Umbilical cord (tissue), 2 donors: Measurements from ENCODE around the gene CYP2S1. TPM values are rescaled to one million over a fixed set of nuclear protein-coding genes. Genes with fewer than 3 reads are reported as not detected.

Experiments used
- DNase-seq: peaks from one replicate; pipeline ENCODE4 v3.0.0-alpha.2; 2015; ENCODE audit warnings: low spot score
- total RNA-seq: library from RNA; depleted of rRNA; stranded (reverse); fragments of >200 nt; gene quantifications from one replicate; pipeline ENCODE4 v1.2.3, GENCODE V29; 2014; ENCODE audit warnings: low replicate concordance; ENCODE audit not compliant: insufficient read depth

CYP2S1 gene
- total RNA-seq, 1 donor from 2014 or later, result 1.2 TPM

DNA sequence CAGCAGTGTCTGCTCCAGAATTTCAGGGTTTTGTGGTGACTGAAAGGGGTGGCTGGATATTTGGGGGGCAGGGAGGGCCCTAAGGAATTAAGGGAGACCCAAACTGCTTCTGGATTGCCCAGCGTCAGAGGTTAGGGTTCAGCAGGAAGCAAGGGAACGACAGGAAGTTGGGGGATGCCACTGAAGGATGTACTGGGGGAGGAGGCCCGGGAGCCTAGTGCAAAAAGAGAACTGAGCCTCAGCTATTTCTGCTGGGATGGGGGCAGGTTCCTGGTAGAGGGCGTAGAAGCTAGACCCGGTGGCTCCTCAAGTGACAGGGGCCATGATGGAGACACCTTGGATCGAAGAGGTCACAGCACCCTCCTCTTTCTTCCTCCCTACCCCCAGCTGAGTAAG lies 1.1 kb downstream of the CYP2S1 start:
- DNase-seq, result no peak

DNA sequence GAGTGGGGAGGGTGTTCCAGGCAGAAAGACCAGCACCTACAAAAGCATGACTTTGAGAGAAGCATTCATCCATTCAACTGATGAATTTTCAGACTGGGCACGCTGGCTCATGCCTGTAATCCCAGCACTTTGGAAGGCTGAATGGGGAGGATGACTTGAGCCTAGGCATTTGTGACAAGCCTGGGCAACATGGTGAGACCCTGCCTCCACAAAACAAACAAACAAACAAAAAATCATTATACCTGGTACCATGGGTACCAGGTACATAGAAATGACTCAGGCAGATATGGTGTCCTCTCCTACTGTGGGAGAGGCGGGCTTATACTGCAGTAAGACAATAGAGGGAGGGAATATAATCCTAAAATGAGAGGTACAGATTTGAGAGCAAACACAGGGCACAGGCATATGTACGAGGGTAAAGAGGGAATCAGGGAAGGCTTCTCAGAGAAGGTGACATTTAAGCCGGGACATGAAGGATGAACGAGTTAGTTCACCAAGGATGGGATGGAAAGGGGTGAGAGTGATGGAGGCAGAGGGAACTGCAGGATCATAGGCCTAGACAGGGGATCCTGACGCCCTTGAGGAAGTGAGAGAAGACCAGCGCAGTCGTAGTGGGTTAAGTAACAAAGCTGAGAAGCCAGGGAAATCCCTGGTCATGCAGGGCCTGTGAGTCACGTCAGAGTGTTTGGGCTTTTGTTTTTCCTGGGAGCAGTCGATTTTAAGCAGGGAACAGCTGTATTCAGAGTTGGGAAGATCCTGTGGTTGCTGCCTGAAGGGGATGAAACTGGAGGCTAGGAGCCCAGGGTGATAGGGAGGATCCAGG lies 2.9 kb downstream of the CYP2S1 start:
- no peak for DNase-seq

GRCh38 chr19:41198559-41198958 lies 5.5 kb downstream of the CYP2S1 start:
- DNase-seq, result no peak

DNA sequence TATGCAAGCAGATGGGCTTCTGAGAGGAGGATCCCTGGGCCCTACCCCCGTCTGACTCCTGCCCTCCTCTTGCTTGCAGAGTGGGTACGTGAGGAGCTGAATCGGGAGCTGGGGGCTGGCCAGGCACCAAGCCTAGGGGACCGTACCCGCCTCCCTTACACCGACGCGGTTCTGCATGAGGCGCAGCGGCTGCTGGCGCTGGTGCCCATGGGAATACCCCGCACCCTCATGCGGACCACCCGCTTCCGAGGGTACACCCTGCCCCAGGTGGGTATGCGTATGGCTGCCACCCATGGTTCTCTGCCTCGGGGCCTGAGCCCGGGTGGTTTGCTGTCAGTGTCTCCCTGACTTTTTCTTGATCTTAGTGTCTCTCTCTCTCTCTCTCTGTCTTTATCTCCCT lies 10.4 kb downstream of the CYP2S1 start:
- no peak for DNase-seq

DNA sequence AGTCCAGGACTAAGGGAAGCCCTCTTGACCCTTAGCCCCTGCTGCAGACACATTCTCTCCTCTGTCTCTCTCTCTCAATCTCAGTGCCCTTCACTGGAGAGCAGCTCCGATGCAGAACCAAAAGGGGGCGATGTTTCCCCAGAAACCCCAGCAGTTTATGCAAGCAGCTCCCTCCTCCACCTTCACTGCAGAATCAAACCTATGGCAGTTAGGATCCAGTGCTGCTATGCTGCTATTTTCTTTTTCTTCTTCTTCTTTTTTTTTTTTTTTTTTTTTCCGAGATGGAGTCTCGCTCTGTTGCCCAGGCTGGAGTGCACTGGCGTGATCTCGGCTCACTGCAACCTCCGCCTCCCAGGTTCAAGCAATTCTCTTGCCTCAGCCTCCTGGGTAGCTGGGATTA lies 11.3 kb downstream of the CYP2S1 start:
- DNase-seq, result peak; percentile 91

DNA sequence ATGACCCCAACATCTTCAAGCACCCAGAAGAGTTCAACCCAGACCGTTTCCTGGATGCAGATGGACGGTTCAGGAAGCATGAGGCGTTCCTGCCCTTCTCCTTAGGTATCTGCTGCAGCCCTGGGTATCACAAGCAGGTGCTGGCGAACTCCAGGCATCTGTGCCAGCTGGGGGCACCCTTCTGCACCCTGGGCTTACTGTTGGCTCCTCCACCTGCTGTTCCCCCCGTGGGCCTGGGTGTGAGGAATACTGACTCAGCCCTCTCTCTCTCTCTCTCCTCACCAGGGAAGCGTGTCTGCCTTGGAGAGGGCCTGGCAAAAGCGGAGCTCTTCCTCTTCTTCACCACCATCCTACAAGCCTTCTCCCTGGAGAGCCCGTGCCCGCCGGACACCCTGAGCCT lies 13.0 kb downstream of the CYP2S1 start:
- DNase-seq, result no peak

DNA sequence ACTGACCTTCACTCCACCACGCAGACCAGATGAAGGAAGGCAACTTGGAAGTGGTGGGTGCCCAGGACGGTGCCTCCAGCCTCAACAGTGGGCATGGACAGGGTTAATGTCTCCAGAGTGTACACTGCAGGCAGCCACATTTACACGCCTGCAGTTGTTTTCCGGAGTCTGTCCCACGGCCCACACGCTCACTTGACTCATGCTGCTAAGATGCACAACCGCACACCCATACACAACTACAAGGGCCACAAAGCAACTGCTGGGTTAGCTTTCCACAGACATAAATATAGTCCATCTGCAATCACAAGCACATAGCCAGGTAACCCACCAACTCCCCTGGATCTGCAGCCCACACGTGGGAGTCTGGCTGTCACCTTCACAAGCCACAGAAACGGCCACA lies 13.4 kb downstream of the CYP2S1 start:
- DNase-seq, result no peak

DNA sequence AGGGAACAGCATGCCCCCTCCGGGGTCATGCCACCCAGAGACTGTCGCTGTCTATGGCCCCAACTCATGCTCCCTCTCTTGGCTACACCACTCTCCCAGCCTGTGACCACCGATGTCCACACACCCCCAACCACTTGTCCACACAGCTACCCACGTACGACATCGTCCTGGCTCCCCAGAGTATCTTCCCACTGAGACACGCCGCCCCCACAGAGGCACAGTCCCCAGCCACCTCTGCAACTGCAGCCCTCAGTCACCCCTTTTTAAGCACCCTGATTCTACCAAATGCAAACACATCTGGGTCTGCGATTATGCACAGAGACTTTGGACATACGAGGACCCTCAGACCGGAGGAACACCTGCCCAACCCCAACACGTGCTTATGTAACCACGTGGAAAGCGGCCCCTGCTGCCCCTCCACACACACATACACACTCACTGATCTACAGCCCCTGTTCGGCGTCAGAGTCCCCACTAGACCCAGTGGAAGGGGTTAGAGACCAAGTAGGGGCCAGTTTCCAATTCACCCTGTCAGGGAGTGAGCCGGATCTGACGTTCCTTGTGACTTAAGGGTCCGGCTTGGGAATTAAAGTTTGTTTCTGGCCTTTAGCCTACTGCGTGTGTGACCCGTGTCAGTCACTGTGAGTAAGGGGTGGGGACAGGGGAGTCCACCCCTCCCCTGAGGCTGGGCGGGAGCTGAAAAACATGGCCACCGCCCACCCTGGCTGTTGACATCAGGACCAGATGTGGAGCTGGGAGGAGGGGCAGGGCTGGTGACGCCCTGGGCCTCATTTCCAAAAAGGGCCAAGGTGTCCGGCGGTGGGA lies 14.1 kb downstream of the CYP2S1 start:
- DNase-seq, result peak; percentile 60

GRCh38 chr19:41214161-41214560 lies 21.1 kb downstream of the CYP2S1 start:
- DNase-seq, result no peak

DNA sequence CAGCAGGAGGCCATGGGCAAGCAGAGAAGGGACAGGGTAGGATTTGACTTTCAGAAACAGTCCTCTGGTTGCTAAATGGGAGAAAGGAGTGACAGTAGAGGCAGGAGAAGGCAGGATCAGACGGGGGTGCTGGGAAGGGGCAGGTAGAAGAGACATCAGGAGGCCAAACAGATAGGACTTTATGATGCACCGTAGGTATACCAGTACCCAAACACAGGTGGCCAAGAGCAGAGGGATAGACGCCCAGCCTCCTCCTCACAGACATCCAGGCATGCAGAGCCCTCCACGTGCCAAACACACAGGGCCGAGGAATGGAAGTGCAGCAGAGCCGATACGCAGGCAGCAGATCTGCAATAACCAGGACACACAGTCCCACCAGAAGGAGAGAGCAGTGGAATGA lies 24.7 kb downstream of the CYP2S1 start:
- no peak for DNase-seq

- DNase-seq, result no peak
These were observed 25.2 kb downstream of the CYP2S1 start for GRCh38 chr19:41218249-41218614.

GRCh38 chr19:41218615-41219507 lies 25.8 kb downstream of the CYP2S1 start, which contains the start of gene AXL:
AXL (plus strand) TSS chr19:41219223; CDS start chr19:41219393, 170 bp downstream.
- peak; percentile 96 for DNase-seq

- DNase-seq, result peak; percentile 68
These were observed 27.0 kb downstream of the CYP2S1 start for GRCh38 chr19:41219924-41220567.

DNA sequence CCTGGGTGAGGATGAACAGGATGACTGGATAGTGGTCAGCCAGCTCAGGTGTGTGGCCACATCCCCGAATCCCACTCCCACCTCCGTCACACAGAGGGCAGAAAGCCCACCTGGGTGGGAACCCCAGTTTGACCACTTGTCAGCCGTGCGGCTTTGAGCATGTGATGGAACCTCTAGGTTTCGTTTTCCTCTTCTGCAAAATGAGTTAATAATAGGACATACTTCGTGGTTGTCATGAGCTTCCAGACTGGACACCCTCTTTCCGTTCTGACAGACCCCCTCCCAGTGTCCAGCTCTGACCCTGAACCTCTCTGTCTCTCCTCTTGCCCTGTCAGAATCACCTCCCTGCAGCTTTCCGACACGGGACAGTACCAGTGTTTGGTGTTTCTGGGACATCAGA lies 27.8 kb downstream of the CYP2S1 start:
- DNase-seq, result no peak

- DNase-seq, result no peak
These were observed 28.6 kb downstream of the CYP2S1 start for GRCh38 chr19:41221514-41222205.

DNA sequence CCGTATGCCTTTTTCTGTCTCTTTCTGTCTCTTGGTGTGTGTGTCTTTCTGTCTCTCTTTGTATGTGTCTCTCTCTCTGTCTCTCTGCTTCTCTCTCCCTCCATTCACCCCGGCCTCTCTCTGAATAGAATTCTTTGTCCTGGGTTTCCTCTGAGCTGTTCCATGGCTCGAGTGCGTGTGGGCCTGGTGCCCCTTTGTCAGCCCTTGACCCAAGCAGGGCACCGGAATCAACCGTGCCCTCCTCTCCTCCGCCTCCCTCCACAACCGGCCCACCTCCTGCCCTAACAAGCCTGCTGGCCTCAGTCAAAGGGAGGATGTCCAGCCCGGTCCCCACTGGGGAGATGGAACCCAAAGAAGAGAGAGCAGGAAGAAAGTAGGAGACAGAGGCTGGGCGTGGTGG lies 29.2 kb downstream of the CYP2S1 start:
- DNase-seq, result no peak

- no peak for DNase-seq
These were observed 30.6 kb downstream of the CYP2S1 start for GRCh38 chr19:41223431-41224234.

GRCh38 chr19:41224632-41225031 lies 31.6 kb downstream of the CYP2S1 start:
- DNase-seq, result no peak

- DNase-seq, result peak; percentile 92
These were observed 32.4 kb downstream of the CYP2S1 start for GRCh38 chr19:41225238-41226052.
